Tibial nerve (tissue), 4 donors: ENCODE measurements around the gene GNG2. TPM values are rescaled to one million over a fixed set of nuclear protein-coding genes. Genes with fewer than 3 reads are reported as not detected.

Source experiments
- DNase-seq, 2 donors: peaks; one replicate each; pipeline ENCODE4 v3.0.0-alpha.2; 2019; ENCODE audit warnings: low spot score in 2 of 2
- H3K27ac ChIP-seq, 4 donors: fragments of 200-600 bp; sonication (generic) in 3 of 4; one replicate each; pipeline ENCODE4 v1.5.1; 2017 to 2019; ENCODE audit warnings: mild to moderate bottlenecking in 1 of 4
- H3K27me3 ChIP-seq, 2 donors: fragments of 200-600 bp; sonication (generic) in 1 of 2; one replicate each; pipeline versions ENCODE4 v1.5.1 to v1.6.0; 2017 to 2019
- H3K36me3 ChIP-seq, 3 donors: fragments of 200-600 bp; sonication (generic); one replicate each; pipeline ENCODE4 v1.5.1; 2018 to 2019
- H3K4me1 ChIP-seq, 4 donors: fragments of 200-600 bp; sonication (generic) in 3 of 4; one replicate each; pipeline ENCODE4 v1.5.1; 2017 to 2019
- H3K4me3 ChIP-seq, 4 donors: fragments of 200-600 bp; sonication (generic) in 3 of 4; one replicate each; pipeline ENCODE4 v1.5.1; 2017 to 2019; ENCODE audit warnings: mild to moderate bottlenecking in 1 of 4, moderate library complexity in 1 of 4
- H3K9me3 ChIP-seq, 4 donors: fragments of 200-600 bp; sonication (generic) in 3 of 4; one replicate each; pipeline ENCODE4 v1.5.1; 2017 to 2019
- EP300 ChIP-seq, 2 donors: sonication (generic); formaldehyde crosslinking; IDR thresholded peaks; one replicate each; pipeline ENCODE4 v1.6.1; 2017; ENCODE audit warnings: antibody characterized with exemption in 2 of 2, mild to moderate bottlenecking in 1 of 2
- POLR2A ChIP-seq, 2 donors: fragments of 450-650 bp; IDR thresholded peaks; one replicate each; pipeline ENCODE4 v1.6.1; 2017; ENCODE audit warnings: antibody characterized with exemption in 2 of 2, mild to moderate bottlenecking in 2 of 2, moderate library complexity in 2 of 2
- WGBS, 2 donors: methylation state at CpG; one replicate each; pipeline ENCODE4 v1.1.5; 2018; 5-methylcytosine and 5-hydroxymethylcytosine counted together
- total RNA-seq, 4 donors: library from RNA; depleted of rRNA; stranded (reverse); fragments of >200 nt; gene quantifications; one replicate each; pipeline ENCODE4 v1.1.0, GENCODE V29; 2016
- TF ChIP-seq, protein P1 (sequence below), 5 experiments: fragments of 200-600 bp in 3 of 5; fragments of 450-650 bp in 2 of 5; sonication (generic) in 3 of 5; IDR thresholded peaks; one replicate each; pipeline ENCODE4 v1.5.1; 2016 to 2019; ENCODE audit warnings: antibody characterized with exemption in 5 of 5, mild to moderate bottlenecking in 3 of 5, moderate library complexity in 2 of 5

GNG2 gene
- total RNA-seq, 4 donors from 2014 or later = 54.3 to 121 (median 73.3) TPM

DNA sequence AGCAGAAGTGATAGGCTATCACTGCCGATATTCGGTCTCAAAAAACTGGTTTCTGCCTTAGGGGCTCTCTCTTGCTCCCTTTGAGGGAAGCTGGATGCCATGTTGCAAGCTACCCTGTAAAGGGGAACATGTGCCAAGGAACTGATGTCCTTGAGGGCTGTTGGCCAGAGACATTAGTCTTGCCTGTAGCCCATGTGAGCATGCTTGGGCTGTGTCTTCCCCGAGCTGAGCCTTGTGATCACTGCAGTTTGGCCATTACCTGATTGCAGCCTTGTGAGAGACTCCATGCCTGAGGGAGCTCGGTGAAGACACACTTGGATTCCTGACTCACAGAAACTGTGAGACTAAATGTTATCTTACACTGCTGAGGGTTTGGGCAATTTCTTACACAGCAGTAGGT is 147.7 kb downstream of the GNG2 start:
- TF ChIP-seq EP300 (IDR thresholded peaks at IDR 0.05) (no peak), POLR2A (IDR thresholded peaks at IDR 0.05) (no peak)
- TF ChIP-seq, protein P1, sequence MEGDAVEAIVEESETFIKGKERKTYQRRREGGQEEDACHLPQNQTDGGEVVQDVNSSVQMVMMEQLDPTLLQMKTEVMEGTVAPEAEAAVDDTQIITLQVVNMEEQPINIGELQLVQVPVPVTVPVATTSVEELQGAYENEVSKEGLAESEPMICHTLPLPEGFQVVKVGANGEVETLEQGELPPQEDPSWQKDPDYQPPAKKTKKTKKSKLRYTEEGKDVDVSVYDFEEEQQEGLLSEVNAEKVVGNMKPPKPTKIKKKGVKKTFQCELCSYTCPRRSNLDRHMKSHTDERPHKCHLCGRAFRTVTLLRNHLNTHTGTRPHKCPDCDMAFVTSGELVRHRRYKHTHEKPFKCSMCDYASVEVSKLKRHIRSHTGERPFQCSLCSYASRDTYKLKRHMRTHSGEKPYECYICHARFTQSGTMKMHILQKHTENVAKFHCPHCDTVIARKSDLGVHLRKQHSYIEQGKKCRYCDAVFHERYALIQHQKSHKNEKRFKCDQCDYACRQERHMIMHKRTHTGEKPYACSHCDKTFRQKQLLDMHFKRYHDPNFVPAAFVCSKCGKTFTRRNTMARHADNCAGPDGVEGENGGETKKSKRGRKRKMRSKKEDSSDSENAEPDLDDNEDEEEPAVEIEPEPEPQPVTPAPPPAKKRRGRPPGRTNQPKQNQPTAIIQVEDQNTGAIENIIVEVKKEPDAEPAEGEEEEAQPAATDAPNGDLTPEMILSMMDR (IDR thresholded peaks at IDR 0.05) = no peak
- H3K4me1 ChIP-seq = peaks cover 0 to 38% (median 11%) of the 10 kb centered on the region in 4 donors
- no peak overlapping the region for H3K27ac ChIP-seq
- H3K9me3 ChIP-seq = no peaks in the 10 kb centered on the region
- peaks cover 4 to 87% (median 10%) of the 10 kb centered on the region in 3 donors for H3K36me3 ChIP-seq
- H3K27me3 ChIP-seq = no peaks in the 10 kb centered on the region
- 94 to 96% methylated on average over 4 of the region's 4 CpGs for WGBS, 2 donors
- no peak for DNase-seq
- no peak overlapping the region for H3K4me3 ChIP-seq

- TF ChIP-seq, protein P1 (IDR thresholded peaks at IDR 0.05) = no peak
- no peak for TF ChIP-seq EP300 (IDR thresholded peaks at IDR 0.05)
- 53 to 67% methylated on average over 3 of the region's 3 CpGs for WGBS, 2 donors
- DNase-seq = no peak
- Histone ChIP-seq H3K4me3 (no peak overlapping the region), H3K4me1 (peaks cover 0 to 43% (median 10%) of the 10 kb centered on the region in 4 donors), H3K27me3 (no peaks in the 10 kb centered on the region), H3K36me3 (peaks cover 4 to 83% (median 10%) of the 10 kb centered on the region in 3 donors), H3K27ac (peak overlapping the region in 1 of 4 donors; percentile 1), H3K9me3 (no peaks in the 10 kb centered on the region)
Measured at GRCh38 chr14:52010173-52010693, 149.8 kb downstream of the GNG2 start.

DNA sequence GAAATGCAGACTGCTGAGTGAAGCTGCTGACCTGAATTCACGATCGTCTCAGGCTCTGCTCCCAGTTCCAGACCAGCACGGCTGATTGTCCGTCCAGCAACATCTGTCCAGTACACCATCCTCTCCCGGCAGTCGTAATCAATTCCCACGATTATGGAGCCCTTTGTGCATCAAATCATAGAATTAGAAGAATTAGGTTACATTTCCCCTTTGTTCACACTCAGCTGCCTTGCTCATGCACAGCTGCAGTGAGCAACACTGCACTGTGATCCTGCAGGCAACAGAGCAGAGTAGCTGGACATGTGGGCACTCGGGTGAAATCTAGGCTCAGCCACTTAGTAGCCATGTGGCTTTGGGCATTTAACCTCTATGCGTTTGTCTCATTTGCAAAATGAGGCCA is 151.1 kb downstream of the GNG2 start:
- 82 to 83% methylated on average over 9 of the region's 9 CpGs for WGBS, 2 donors
- Histone ChIP-seq H3K27me3 (no peaks in the 10 kb centered on the region), H3K4me1 (peaks cover 0 to 56% (median 10%) of the 10 kb centered on the region in 4 donors), H3K27ac (peak overlapping the region in 1 of 4 donors; percentile 54), H3K4me3 (no peak overlapping the region), H3K9me3 (no peaks in the 10 kb centered on the region), H3K36me3 (peaks cover 4 to 77% (median 10%) of the 10 kb centered on the region in 3 donors)
- TF ChIP-seq POLR2A (IDR thresholded peaks at IDR 0.05) (no peak), EP300 (IDR thresholded peaks at IDR 0.05) (no peak)
- TF ChIP-seq, protein P1 (IDR thresholded peaks at IDR 0.05) = no peak
- no peak for DNase-seq

- peak overlapping the region in 2 of 4 donors; percentile 54 to 67 for H3K27ac ChIP-seq
- DNase-seq = no peak
- TF ChIP-seq EP300 (IDR thresholded peaks at IDR 0.05) (peak in 1 of 2 donors; percentile 63), POLR2A (IDR thresholded peaks at IDR 0.05) (no peak)
- TF ChIP-seq, protein P1 (IDR thresholded peaks at IDR 0.05) = no peak
- 30 to 38% methylated on average over 4 of the region's 4 CpGs for WGBS, 2 donors
- peaks cover 0 to 58% (median 12%) of the 10 kb centered on the region in 4 donors for H3K4me1 ChIP-seq
- no peaks in the 10 kb centered on the region for H3K9me3 ChIP-seq
- peaks cover 4 to 66% (median 7%) of the 10 kb centered on the region in 3 donors for H3K36me3 ChIP-seq
- no peak overlapping the region for H3K4me3 ChIP-seq
- H3K27me3 ChIP-seq = no peaks in the 10 kb centered on the region
Measured at GRCh38 chr14:52012635-52013034, 152.2 kb downstream of the GNG2 start.

- peaks cover 0 to 69% (median 12%) of the 10 kb centered on the region in 4 donors for H3K4me1 ChIP-seq
- TF ChIP-seq, protein P1 (IDR thresholded peaks at IDR 0.05) = no peak
- TF ChIP-seq EP300 (IDR thresholded peaks at IDR 0.05) = no peak
- no peak for TF ChIP-seq POLR2A (IDR thresholded peaks at IDR 0.05)
- no peak for DNase-seq
- H3K36me3 ChIP-seq = peaks cover 0 to 62% (median 4%) of the 10 kb centered on the region in 3 donors
- WGBS, 2 donors = 64 to 66% methylated on average over 11 of the region's 11 CpGs
- H3K27ac ChIP-seq = peak overlapping the region in 2 of 4 donors; percentile 54 to 68
- H3K4me3 ChIP-seq = no peak overlapping the region
- H3K27me3 ChIP-seq = no peaks in the 10 kb centered on the region
- no peaks in the 10 kb centered on the region for H3K9me3 ChIP-seq
Measured at GRCh38 chr14:52013984-52014600, 153.7 kb downstream of the GNG2 start.
